Left lobe of liver (tissue), 1 donor: ENCODE data around the gene ZBED1. TPM values are rescaled to one million over a fixed set of nuclear protein-coding genes. Genes with fewer than 3 reads are reported as not detected.

Source experiments
- total RNA-seq: library from RNA; stranded (reverse); gene quantifications from one replicate; pipeline ENCODE4 v1.2.1, GENCODE V29; 2021
- donor health status: DM: no; HTN: yes; CAD: no.

ZBED1 gene
- total RNA-seq, 1 donor from 2014 or later: 49.4 TPM

Other genes starting within 250 kb of the ZBED1 start
- 23.0 TPM for gene DHRSX, start within 50 bp of the ZBED1 start, total RNA-seq
- 152 TPM for gene CD99, start 190.3 kb upstream of the ZBED1 start, total RNA-seq